ENCODE results near the gene CTSE. TPM values are rescaled to one million over a fixed set of nuclear protein-coding genes. Genes with fewer than 3 reads are reported as not detected.

The CTSE gene
- total and polyA plus RNA-seq, 9 of the 15 experiments (the other 6 are each of a cell fraction or from before 2014, with no cell fraction given) = 0.04 to 0.18 (median 0.09) TPM; not detected in 4

DNA sequence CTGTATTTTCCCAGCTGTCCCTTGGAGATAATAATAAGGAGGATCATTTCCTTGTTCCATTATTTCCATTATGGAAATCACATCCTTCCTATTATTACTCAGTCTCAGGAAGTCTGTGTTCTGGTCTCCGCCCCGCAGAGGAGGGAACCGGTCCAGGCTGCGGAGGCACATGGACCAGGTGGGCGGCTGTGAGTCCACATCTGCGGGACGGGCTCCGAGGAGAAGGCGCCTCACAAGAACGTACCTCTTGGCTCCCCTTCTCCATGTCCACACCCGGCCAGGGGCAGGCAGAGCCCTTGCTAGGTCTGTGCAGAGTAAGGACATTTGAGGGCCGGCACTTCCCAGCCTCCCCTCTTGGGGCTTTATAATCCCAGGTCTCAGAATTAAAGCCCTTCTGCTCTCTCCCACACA is 35.1 kb downstream of the CTSE start (continued):
- TF ChIP-seq KDM5B (IDR thresholded peaks at IDR 0.05; ENCODE audit: insufficient replicate concordance, low read depth, low read length) = no peak

- in situ Hi-C loops (cut with MboI) = no loop called here
- H3K79me2 ChIP-seq (ENCODE audit: control insufficient read depth, insufficient read depth, low read length) = no peaks in the 10 kb centered on the region
- no peak overlapping the region for H3K4me3 ChIP-seq
- no peaks in the 10 kb centered on the region for H3K9me1 ChIP-seq (ENCODE audit: control insufficient read depth, insufficient read depth, low read length)
- FAIRE-seq = no peak
- peaks cover 16% of the 10 kb centered on the region; the same call in 1 of the 2 replicates for H4K20me1 ChIP-seq (replicated peaks; ENCODE audit: control insufficient read depth, insufficient read depth, low read length)
- 0% methylated on average over 2 of the region's 2 CpGs for WGBS (ENCODE audit: insufficient coverage, low coverage, missing lambda C conversion rate)
- ChIA-PET POLR2A (interaction anchor here (1.3 to 1.4 kb wide), 2 partner anchors 10 to 41 kb away, joined by 4 to 6 read pairs; no protein-coding TSS in a partner anchor), CTCF (ENCODE audit: low intra/inter-chr PET ratio) (no interaction called here)
- H3K9ac ChIP-seq (ENCODE audit: insufficient read depth in 1 of 2, low read depth in 2 of 2, low read length in 2 of 2) = no peak overlapping the region
- H3K27ac ChIP-seq (ENCODE audit: extremely low read depth, low read depth, low read length) = no peak overlapping the region
- intact Hi-C loops (cut with micrococcal nuclease) = no loop called here
- H3K36me3 ChIP-seq (ENCODE audit: control insufficient read depth, insufficient read depth, low read length) = no peaks in the 10 kb centered on the region
- H3K9me3 ChIP-seq (replicated peaks; ENCODE audit: control insufficient read depth, insufficient read depth, low read depth, low read length) = no peaks in the 10 kb centered on the region
- H3K4me1 ChIP-seq (replicated peaks in 1 of 2; ENCODE audit: control insufficient read depth in 2 of 2, insufficient read depth in 2 of 2, low read length in 2 of 2) = no peaks in the 10 kb centered on the region; a peak in 1 of 5 replicates
- ATAC-seq = no peak
- TF ChIP-seq AFF1 (IDR thresholded peaks at IDR 0.05; ENCODE audit: low read depth in 1 of 2, partially characterized antibody in 2 of 2) (no peak), ZNF253 (CRISPR knock-in tag; conservative IDR thresholded peaks at IDR 0.05) (no peak)
- TF ChIP-seq, protein P1, sequence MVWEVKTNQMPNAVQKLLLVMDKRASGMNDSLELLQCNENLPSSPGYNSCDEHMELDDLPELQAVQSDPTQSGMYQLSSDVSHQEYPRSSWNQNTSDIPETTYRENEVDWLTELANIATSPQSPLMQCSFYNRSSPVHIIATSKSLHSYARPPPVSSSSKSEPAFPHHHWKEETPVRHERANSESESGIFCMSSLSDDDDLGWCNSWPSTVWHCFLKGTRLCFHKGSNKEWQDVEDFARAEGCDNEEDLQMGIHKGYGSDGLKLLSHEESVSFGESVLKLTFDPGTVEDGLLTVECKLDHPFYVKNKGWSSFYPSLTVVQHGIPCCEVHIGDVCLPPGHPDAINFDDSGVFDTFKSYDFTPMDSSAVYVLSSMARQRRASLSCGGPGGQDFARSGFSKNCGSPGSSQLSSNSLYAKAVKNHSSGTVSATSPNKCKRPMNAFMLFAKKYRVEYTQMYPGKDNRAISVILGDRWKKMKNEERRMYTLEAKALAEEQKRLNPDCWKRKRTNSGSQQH (CRISPR knock-in tag; IDR thresholded peaks at IDR 0.05) = no peak
- BruUV-seq (replicated peaks) = no TSS peak
- no peak for DNase-seq (ENCODE audit: extremely low read depth in 1 of 4, low spot score in 3 of 4)
- no peak overlapping the region for H3K4me2 ChIP-seq (ENCODE audit: insufficient read depth, low read length)
- peaks cover 10 to 52% of the 10 kb centered on the region in 2 experiments; a peak in 4 of 5 replicates for H3K27me3 ChIP-seq (ENCODE audit: control insufficient read depth in 2 of 2, insufficient read depth in 2 of 2, low read length in 2 of 2)
- no peak overlapping the region for H2AFZ ChIP-seq (ENCODE audit: low read depth, low read length)
These were observed 36.8 kb downstream of the CTSE start for GRCh38 chr1:205986861-205987260.
